Measurements from ENCODE around the gene CCDC134.
"Not testable (repeated sequence)": the region's sequence is repeated elsewhere in the genome, so short reads cannot be mapped to it uniquely, and the experiment has no call there.

The CCDC134 gene

GRCh38 chr22:41842996-41843970 is 42.8 kb downstream of the CCDC134 start:
- DNase-seq (ENCODE audit: low read depth in 3 of 3, low spot score in 1 of 3): no peak

GRCh38 chr22:41844036-41844435 is 43.6 kb downstream of the CCDC134 start:
- DNase-seq (ENCODE audit: low read depth in 3 of 3, low spot score in 1 of 3): no peak

GRCh38 chr22:41844513-41844912 is 44.0 kb downstream of the CCDC134 start:
- no peak for DNase-seq (ENCODE audit: low read depth in 3 of 3, low spot score in 1 of 3)

- DNase-seq (ENCODE audit: low read depth in 3 of 3, low spot score in 1 of 3): no peak
Observed at GRCh38 chr22:41845380-41846267, 45.1 kb downstream of the CCDC134 start.

GRCh38 chr22:41846268-41846987 is 45.9 kb downstream of the CCDC134 start:
- no peak for DNase-seq (ENCODE audit: low read depth in 3 of 3, low spot score in 1 of 3)

GRCh38 chr22:41847300-41847699 is 46.8 kb downstream of the CCDC134 start:
- no peak for DNase-seq (ENCODE audit: low read depth in 3 of 3, low spot score in 1 of 3)

GRCh38 chr22:41848468-41848867 is 48.0 kb downstream of the CCDC134 start:
- DNase-seq (ENCODE audit: low read depth in 3 of 3, low spot score in 1 of 3): no peak

- no peak for DNase-seq (ENCODE audit: low read depth in 3 of 3, low spot score in 1 of 3)
Observed at GRCh38 chr22:41856469-41856868, 56.0 kb downstream of the CCDC134 start.

GRCh38 chr22:41857155-41857859 is 56.8 kb downstream of the CCDC134 start:
- peak; percentile 36 to 57 (median 41) for DNase-seq (ENCODE audit: low read depth in 3 of 3, low spot score in 1 of 3)

GRCh38 chr22:41857860-41858199 is 57.4 kb downstream of the CCDC134 start:
- no peak for DNase-seq (ENCODE audit: low read depth in 3 of 3, low spot score in 1 of 3)

GRCh38 chr22:41862160-41862529 is 61.7 kb downstream of the CCDC134 start:
- DNase-seq (ENCODE audit: low read depth in 3 of 3, low spot score in 1 of 3): peak in 2 of 3 donors; percentile 22 to 24

GRCh38 chr22:41862530-41863266 is 62.2 kb downstream of the CCDC134 start:
- peak in 1 of 3 donors; percentile 41 for DNase-seq (ENCODE audit: low read depth in 3 of 3, low spot score in 1 of 3)

GRCh38 chr22:41863472-41863871 is 63.0 kb downstream of the CCDC134 start:
- no peak for DNase-seq (ENCODE audit: low read depth in 3 of 3, low spot score in 1 of 3)

GRCh38 chr22:41868556-41868955 is 68.1 kb downstream of the CCDC134 start:
- DNase-seq (ENCODE audit: low read depth in 3 of 3, low spot score in 1 of 3): no peak

- DNase-seq (ENCODE audit: low read depth in 3 of 3, low spot score in 1 of 3): not testable (repeated sequence)
Observed at GRCh38 chr22:41870081-41870480, 69.6 kb downstream of the CCDC134 start.

- no peak for DNase-seq (ENCODE audit: low read depth in 3 of 3, low spot score in 1 of 3)
Observed at GRCh38 chr22:41870786-41871185, 70.3 kb downstream of the CCDC134 start.

GRCh38 chr22:41873391-41873790 is 72.9 kb downstream of the CCDC134 start:
- no peak for DNase-seq (ENCODE audit: low read depth in 3 of 3, low spot score in 1 of 3)

GRCh38 chr22:41874090-41874489 is 73.6 kb downstream of the CCDC134 start:
- DNase-seq (ENCODE audit: low read depth in 3 of 3, low spot score in 1 of 3): no peak

- DNase-seq (ENCODE audit: low read depth in 3 of 3, low spot score in 1 of 3): no peak
Observed at GRCh38 chr22:41875531-41876270, 75.2 kb downstream of the CCDC134 start.

Data from stimulated activated CD4-positive, alpha-beta T cell treated with anti-CD3 and anti-CD28 coated beads, TNF-alpha, amount 100 ng/mL, for 1 hour (primary cell).